HG03066 (cell line): Measurements from ENCODE around the gene CNOT6.
A peak's percentile ranks its signal among the peaks of the same experiment; 100 is the strongest.
"Not testable (repeated sequence)": the region's sequence is repeated elsewhere in the genome, so short reads cannot be mapped to it uniquely, and the experiment has no call there.

Source experiments
- ATAC-seq: cut with Tn5 transposase; IDR thresholded peaks from one replicate; pipeline ENCODE4 v1.9.1; 2021; ENCODE audit warnings: low read depth; ENCODE audit not compliant: unreplicated experiment

CNOT6 gene

DNA sequence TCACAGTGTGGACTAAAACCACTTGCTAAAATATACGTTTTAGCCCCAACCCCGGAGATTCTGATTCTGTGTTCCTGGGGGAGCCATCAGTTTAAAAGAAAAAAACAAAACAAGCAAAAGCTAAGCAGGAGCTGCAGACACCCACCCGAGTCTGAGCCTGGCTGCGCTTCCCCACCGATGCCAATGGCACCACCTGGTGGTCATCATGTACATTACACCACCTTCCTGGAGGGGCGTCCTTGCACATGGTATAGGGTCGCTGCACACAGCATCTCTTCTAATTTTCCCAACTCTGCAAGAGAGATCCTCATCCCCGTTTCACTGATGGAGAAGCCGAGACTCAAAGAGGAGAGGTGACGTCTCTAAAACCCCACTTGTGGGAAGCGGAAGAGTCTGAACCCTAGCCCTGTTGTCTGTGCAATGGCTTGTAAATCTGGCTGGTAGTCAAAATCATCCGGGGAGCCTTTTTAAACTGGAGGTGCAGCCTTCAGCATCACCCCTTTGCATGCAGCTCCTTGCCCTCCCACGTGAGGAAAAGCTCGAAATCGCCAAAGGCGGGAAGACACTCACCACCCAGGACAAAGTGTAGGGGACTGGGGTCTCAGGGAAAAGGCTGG is 23.1 kb upstream of the CNOT6 start:
- ATAC-seq = no peak

GRCh38 chr5:180471866-180472265 is 22.3 kb upstream of the CNOT6 start:
- ATAC-seq = no peak

GRCh38 chr5:180472269-180472668 is 21.9 kb upstream of the CNOT6 start:
- ATAC-seq = no peak

DNA sequence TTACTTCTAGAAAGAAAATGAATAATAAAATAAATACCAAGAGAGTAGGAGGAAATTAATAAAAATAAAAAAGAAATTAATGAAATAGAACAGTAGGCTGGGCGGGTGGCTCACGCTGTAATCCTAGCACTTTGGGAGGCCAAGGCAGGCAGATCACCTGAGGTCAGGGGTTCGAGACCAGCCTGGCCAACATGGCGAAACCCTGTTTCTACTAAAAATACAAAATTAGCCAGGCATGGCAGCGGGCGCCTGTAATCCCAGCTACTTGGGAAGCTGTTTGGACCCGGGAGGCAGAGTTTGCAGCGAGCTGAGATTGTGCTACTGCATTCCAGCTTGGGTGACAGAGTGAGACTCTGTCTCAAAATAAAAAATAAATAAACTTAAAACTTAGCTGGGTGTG is 20.8 kb upstream of the CNOT6 start:
- ATAC-seq = not testable (repeated sequence)

- no peak for ATAC-seq
These were observed 19.6 kb upstream of the CNOT6 start for GRCh38 chr5:180474569-180474968.

DNA sequence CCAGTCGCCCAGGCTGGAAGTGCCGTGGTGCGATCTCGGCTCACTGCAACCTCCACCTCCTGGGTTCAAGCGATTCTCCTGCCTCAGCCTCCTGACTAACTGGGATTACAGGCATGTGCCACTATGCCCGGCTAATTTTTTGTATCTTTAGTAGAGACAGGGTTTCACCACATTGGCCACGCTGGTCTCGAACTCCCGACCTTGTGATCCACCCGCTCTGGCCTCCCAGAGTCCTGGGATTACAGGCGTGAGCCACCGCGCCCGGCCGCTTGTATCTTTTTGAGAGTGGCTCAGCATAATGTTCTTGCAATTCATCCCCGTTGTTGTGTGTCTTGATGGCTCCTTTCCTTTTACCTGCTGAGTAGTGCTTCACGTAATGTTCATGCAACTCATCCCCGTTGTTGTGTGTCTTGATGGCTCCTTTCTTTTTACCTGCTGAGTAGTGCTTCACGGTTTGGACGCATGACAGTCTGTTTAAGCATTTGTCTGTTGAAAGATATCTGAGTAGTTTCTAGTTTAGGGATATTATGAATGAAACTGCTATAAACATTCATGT is 18.1 kb upstream of the CNOT6 start:
- not testable (repeated sequence) for ATAC-seq

DNA sequence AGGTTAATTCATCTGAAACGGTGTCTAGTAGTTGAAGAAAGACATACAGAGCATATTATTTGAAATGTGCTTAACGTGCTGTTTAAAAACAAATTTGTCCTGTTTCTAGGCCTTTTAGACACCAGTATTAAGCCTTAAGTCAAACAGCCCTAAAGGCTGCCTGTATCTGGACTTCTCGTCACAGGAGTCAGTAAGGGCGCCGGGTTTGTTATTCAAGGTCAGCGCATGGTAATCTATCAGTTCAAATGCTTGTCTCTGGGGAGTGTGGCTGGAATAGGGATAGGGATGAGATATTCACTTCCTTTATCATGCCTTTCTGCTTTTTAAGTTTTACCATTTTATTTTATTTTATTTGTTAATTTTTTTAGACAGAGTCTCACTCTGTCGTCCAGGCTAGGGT is 9.4 kb upstream of the CNOT6 start:
- no peak for ATAC-seq

DNA sequence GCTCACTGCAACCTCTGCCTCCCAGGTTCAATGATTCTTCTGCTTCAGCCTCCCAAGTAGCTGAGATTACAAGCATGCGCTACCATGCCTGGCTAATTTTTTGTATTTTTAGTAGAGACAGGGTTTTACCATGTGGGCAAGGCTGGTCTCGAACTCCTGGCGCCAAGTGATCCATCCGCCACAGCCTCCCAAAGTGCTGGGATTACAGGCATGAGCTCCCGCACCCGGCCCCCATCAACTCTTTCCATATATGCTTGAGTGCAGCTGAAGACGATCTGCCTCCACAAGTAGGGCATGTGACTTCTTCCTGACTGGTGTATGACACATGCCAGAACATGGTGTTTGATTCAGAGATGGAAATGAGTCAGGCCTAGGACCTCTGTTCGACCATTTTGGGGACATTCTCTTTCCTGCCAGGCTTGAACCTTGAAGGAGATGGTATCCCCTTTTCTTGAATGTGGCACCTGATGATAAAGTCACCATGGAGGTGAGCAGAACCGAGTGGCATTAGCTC is 7.5 kb upstream of the CNOT6 start:
- no peak for ATAC-seq

DNA sequence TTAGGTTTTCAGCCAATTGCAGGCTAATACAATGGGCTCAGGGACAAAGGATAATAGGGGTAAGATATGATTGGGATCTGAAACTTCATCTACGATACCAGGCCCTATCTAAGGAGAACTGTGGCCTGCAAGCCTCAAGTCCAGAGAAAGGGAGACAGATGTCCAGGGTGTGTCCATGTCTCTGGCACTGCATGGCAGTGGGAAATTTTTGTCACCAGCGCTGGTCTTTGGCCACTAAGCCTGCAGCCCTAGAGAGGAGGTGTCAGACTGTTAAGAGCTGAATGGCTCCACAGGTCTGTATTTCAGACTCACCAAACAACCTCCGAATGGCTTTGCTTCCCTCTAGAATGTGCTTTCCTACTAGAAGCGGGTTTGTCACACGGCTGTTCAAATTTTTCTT is 6.6 kb upstream of the CNOT6 start:
- no peak for ATAC-seq

- no peak for ATAC-seq
These were observed 2.7 kb upstream of the CNOT6 start for GRCh38 chr5:180491496-180491895.

GRCh38 chr5:180492226-180492903 is 1.8 kb upstream of the CNOT6 start:
- no peak for ATAC-seq

DNA sequence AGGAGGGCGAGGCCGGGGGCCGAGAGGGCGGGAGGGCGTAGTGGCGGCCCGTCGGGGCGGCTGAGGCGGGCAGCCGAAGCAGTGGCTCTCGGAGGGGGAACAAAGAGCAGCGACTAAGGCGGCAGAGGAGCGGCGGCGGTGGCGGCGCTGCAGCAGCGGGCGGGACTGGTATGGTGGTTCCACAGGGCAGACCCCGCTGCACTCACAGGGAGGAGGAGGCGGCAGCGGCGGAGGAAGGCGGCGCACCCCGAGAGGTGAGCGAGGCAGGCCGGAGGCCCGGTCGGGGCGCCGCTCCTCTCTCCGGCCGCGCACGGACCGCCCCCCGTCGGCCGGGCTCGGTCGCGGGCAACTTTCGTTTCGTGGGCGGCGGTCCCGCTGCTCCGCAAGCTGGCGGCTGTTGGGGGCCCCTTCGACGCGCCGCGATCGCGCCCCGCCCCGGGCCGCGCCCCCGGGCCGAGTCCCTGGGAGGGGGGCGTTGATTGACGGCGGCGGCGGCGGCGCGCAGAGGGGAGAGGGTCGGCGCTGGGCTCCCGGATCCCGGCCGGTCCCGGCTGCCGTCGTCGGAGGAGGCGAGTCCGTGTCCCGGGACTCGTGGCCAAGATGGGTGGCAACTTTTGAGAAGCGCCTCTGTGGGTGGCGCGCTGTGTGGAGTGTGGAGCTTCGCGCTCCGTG is 467 bp downstream of the CNOT6 start:
- ATAC-seq = peak; percentile 47

GRCh38 chr5:180495292-180495691 is 1.1 kb downstream of the CNOT6 start:
- ATAC-seq = no peak

DNA sequence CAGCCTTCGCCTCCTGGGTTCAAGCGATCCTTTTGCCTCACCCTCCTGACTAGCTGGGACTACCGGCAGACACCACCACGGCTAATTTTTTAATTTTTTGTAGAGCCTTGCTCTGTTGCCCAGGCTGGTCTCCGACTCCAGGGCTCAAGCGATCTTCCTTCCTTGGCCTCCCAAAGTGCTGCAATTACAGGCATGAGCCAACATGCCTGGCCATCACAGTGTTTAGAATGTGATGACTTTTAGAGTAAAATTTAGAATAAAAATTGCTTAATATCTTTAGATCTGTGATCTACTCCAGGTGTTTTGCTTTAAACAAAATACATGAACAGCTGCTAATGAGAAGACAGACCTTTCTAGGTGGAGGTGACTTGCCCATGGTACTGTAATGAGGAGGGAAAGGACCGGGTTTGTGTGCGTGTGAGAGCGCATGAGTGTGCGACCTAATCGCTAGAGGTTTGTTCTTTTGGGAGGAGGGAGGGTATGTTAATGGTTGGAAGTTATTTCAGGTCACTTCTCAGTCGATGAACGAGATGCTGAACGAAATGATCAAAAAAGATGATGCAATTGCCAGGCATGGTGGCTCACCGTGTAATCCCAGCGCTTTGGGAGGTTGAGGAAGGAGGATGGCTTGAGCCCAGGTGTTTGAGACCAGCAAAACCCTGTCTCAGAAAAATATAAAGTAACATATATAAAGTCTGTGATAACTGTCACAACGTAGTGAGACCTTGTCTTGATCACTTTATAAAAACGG is 2.0 kb downstream of the CNOT6 start:
- no peak for ATAC-seq

DNA sequence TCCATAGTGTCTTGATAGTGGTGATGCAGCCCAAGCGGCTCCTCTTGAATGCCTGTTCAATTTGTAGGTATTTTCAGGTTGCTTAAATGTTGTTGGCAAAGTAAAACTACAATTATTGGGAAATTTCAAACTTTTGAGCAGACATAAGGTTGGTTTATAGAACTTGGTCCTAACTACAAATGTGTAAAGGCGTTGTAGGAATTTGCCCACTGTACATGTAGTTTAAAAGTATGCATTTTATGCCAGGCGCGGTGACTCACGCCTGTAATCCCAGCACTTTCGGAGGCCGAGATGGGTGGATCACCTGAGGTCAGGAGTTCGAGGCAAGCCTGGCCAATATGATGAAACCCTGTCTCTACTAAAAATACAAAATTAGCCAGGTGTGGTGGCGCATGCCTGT is 2.6 kb downstream of the CNOT6 start:
- ATAC-seq = not testable (repeated sequence)

DNA sequence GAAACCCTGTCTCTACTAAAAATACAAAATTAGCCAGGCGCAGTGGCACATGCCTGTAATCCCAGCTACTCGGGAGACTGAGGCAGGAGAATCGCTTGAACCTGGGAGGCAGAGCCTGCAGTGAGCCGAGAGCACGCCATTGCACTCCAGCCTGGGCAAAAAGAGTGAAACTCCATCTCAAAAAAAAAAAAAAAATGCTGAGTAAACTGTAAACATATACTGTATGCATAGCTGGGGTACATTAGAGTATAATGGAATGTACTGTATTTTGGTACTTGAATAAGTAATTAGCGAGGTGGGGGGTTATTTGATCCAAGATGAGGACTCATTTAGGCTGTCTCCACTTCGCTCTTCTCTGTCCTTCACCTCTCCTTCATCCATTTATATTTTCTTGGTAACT is 3.7 kb downstream of the CNOT6 start:
- not testable (repeated sequence) for ATAC-seq

- ATAC-seq = no peak
These were observed 4.2 kb downstream of the CNOT6 start for GRCh38 chr5:180498378-180498777.

GRCh38 chr5:180499684-180500083 is 5.5 kb downstream of the CNOT6 start:
- no peak for ATAC-seq

GRCh38 chr5:180500300-180500699 is 6.1 kb downstream of the CNOT6 start:
- not testable (repeated sequence) for ATAC-seq

DNA sequence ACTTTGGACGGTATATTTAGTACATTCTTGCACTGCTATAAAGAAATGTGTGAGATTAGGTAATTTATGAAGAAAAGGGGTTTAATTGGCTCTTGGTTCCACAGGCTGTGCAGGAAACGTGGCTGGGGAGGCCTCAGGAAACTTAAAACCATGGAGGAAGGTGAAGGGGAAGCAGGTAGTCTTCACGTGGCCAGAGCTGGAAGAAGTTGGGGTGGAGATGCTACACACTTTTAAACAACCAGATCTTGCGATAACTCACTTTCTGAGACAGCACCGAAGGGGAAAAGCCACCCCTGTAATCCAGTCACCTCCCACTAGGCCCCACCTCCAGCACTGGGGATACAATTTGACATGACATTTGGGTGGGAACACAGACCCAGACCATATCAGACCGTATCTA is 13.5 kb downstream of the CNOT6 start:
- ATAC-seq = no peak

DNA sequence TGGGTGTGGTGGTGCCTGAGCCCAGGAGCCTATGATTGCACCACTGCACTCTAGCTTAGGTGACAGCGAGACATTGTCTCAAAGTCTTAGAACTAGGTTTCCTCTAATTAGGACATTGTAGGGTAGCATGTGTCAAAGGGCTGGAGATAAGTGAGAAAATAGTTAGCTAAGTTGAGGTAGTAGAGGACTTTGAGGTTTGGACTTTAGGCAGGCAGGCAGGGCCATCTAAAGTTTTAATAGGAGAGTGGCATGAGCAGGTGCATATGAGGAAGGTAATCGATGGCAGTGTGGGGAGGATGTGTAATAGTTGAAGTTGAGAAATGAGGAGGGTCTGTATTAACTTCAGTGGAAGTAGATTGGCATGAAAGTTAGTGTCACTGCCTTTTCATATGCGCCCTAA is 21.1 kb downstream of the CNOT6 start:
- no peak for ATAC-seq
